Astrocyte (in vitro differentiated cells and primary cell): ENCODE measurements around the gene THNSL1. TPM values are rescaled to one million over a fixed set of nuclear protein-coding genes. Genes with fewer than 3 reads are reported as not detected.

ENCODE experiments used
- DNase-seq: peaks from one replicate; pipeline ENCODE4 v3.0.0-alpha.2; 2010; ENCODE audit warnings: low read depth
- FAIRE-seq: peaks from 2 replicates; lab custom pipeline; 2011; peaks lifted over from hg19 to GRCh38; lab: Jason Lieb, UNC
- H2AFZ ChIP-seq: 2 replicates; pipeline ENCODE4 v1.6.0; 2012; ENCODE audit warnings: low read depth, low read length, inconsistent platforms
- H3K27ac ChIP-seq: 2 replicates; pipeline ENCODE4 v1.5.1; 2011; ENCODE audit warnings: low read depth, low read length, inconsistent platforms
- H3K27me3 ChIP-seq: 2 replicates; pipeline ENCODE4 v1.6.0; 2011; ENCODE audit warnings: low read length, inconsistent platforms; ENCODE audit not compliant: insufficient read depth
- H3K36me3 ChIP-seq: 2 replicates; pipeline ENCODE4 v1.5.1; 2011; ENCODE audit warnings: low read length, inconsistent platforms; ENCODE audit not compliant: insufficient read depth
- H3K4me1 ChIP-seq: 2 replicates; pipeline ENCODE4 v1.5.1; 2011; ENCODE audit warnings: low read length, inconsistent platforms; ENCODE audit not compliant: insufficient read depth
- H3K4me2 ChIP-seq: 2 replicates; pipeline ENCODE4 v1.6.0; 2012; ENCODE audit warnings: low read length, inconsistent platforms
- H3K4me3 ChIP-seq: 2 replicates; pipeline ENCODE4 v1.5.1; 2011; ENCODE audit warnings: low read depth, mild to moderate bottlenecking, low read length, inconsistent platforms; ENCODE audit not compliant: insufficient read depth
- H3K79me2 ChIP-seq: 2 replicates; pipeline ENCODE4 v1.6.0; 2012; ENCODE audit warnings: mild to moderate bottlenecking, low read length, inconsistent platforms; ENCODE audit not compliant: insufficient read depth
- H3K9ac ChIP-seq: 2 replicates; pipeline ENCODE4 v1.6.0; 2012; ENCODE audit warnings: mild to moderate bottlenecking, low read length, inconsistent platforms
- H3K9me3 ChIP-seq: 2 replicates; pipeline ENCODE4 v1.5.1; 2012; ENCODE audit warnings: low read depth, mild to moderate bottlenecking, low read length, inconsistent platforms; ENCODE audit not compliant: insufficient read depth
- H4K20me1 ChIP-seq: 2 replicates; pipeline ENCODE4 v1.6.0; 2012; ENCODE audit warnings: low read length, inconsistent platforms; ENCODE audit not compliant: insufficient read depth
- H3K27ac Mint-ChIP-seq: one replicate; pipeline ENCODE4 v1.8.0; 2021; ENCODE audit warnings: mild to moderate bottlenecking, mixed read lengths; ENCODE audit not compliant: unreplicated experiment
- H3K27me3 Mint-ChIP-seq: one replicate; pipeline ENCODE4 v1.8.0; 2021; ENCODE audit warnings: low read depth, mixed read lengths; ENCODE audit not compliant: unreplicated experiment
- H3K36me3 Mint-ChIP-seq: one replicate; pipeline ENCODE4 v1.8.0; 2021; ENCODE audit warnings: low read depth, mixed read lengths; ENCODE audit not compliant: unreplicated experiment
- H3K4me1 Mint-ChIP-seq: one replicate; pipeline ENCODE4 v1.8.0; 2021; ENCODE audit warnings: low read depth, mixed read lengths; ENCODE audit not compliant: unreplicated experiment
- H3K4me3 Mint-ChIP-seq: one replicate; pipeline ENCODE4 v1.8.0; 2021; ENCODE audit warnings: mild to moderate bottlenecking, moderate library complexity, mixed read lengths; ENCODE audit not compliant: unreplicated experiment
- H3K9me3 Mint-ChIP-seq: one replicate; pipeline ENCODE4 v1.8.0; 2021; ENCODE audit warnings: mild to moderate bottlenecking, mixed read lengths; ENCODE audit not compliant: unreplicated experiment
- CTCF ChIP-seq: IDR thresholded peaks from 2 replicates; pipeline ENCODE4 v1.5.1; 2011; ENCODE audit warnings: low read depth, mild to moderate bottlenecking, inconsistent platforms, low read length, moderate library complexity; ENCODE audit not compliant: insufficient read depth
- EZH2 ChIP-seq: IDR thresholded peaks from 2 replicates; pipeline ENCODE4 v1.6.1; 2012; ENCODE audit warnings: mild to moderate bottlenecking, low read length, inconsistent platforms; ENCODE audit not compliant: insufficient read depth
- total RNA-seq: library from RNA; stranded (reverse); gene quantifications from 2 replicates; pipeline ENCODE4 v1.2.1, GENCODE V29; 2021

THNSL1 gene
- total RNA-seq, 1 donor from 2014 or later, result 2.7 TPM

- H3K27ac Mint-ChIP-seq, result no peak overlapping the region
Measured at GRCh38 chr10:25050402-25050801, 34.0 kb downstream of the THNSL1 start.

GRCh38 chr10:25052012-25052411 lies 35.6 kb downstream of the THNSL1 start:
- H3K9ac ChIP-seq, result no peak overlapping the region
- Mint-ChIP-seq H3K36me3 (peaks cover 2% of the 10 kb centered on the region), H3K27me3 (peaks cover 5% of the 10 kb centered on the region), H3K9me3 (peaks cover 4% of the 10 kb centered on the region), H3K27ac (no peak overlapping the region), H3K4me3 (no peak overlapping the region), H3K4me1 (no peaks in the 10 kb centered on the region)
- peaks cover 5% of the 10 kb centered on the region for H3K4me1 ChIP-seq
- H3K36me3 ChIP-seq, result no peaks in the 10 kb centered on the region
- no peaks in the 10 kb centered on the region for H3K79me2 ChIP-seq
- no peak overlapping the region for H3K27ac ChIP-seq
- TF ChIP-seq EZH2, result no peak
- TF ChIP-seq CTCF, result no peak
- no peaks in the 10 kb centered on the region for H3K27me3 ChIP-seq
- no peak overlapping the region for H3K4me3 ChIP-seq
- no peak overlapping the region for H3K4me2 ChIP-seq
- DNase-seq (no peak), FAIRE-seq (no peak)
- H4K20me1 ChIP-seq, result no peaks in the 10 kb centered on the region
- no peaks in the 10 kb centered on the region for H3K9me3 ChIP-seq
- H2AFZ ChIP-seq, result no peak overlapping the region

More at GRCh38 chr10:25050402-25050801, 34.0 kb downstream of the THNSL1 start:
- Histone ChIP-seq H3K36me3 (no peaks in the 10 kb centered on the region), H3K4me1 (peaks cover 5% of the 10 kb centered on the region), H3K9ac (no peak overlapping the region), H3K9me3 (no peaks in the 10 kb centered on the region), H4K20me1 (no peaks in the 10 kb centered on the region), H3K27ac (no peak overlapping the region), H3K4me2 (no peak overlapping the region), H3K79me2 (no peaks in the 10 kb centered on the region), H3K4me3 (no peak overlapping the region), H3K27me3 (no peaks in the 10 kb centered on the region), H2AFZ (no peak overlapping the region)
- H3K4me3 Mint-ChIP-seq, result no peak overlapping the region
- DNase-seq (no peak), FAIRE-seq (no peak)
- TF ChIP-seq EZH2 (no peak), CTCF (no peak)
- no peaks in the 10 kb centered on the region for H3K4me1 Mint-ChIP-seq
- peaks cover 2% of the 10 kb centered on the region for H3K36me3 Mint-ChIP-seq
- H3K9me3 Mint-ChIP-seq, result peaks cover 4% of the 10 kb centered on the region
- peaks cover 5% of the 10 kb centered on the region for H3K27me3 Mint-ChIP-seq

- Mint-ChIP-seq H3K4me1 (peaks cover 18% of the 10 kb centered on the region), H3K9me3 (no peaks in the 10 kb centered on the region), H3K27me3 (peaks cover 3% of the 10 kb centered on the region), H3K36me3 (no peaks in the 10 kb centered on the region), H3K4me3 (no peak overlapping the region), H3K27ac (no peak overlapping the region)
- Histone ChIP-seq H3K27me3 (no peaks in the 10 kb centered on the region), H3K4me3 (no peak overlapping the region), H4K20me1 (no peaks in the 10 kb centered on the region), H3K4me1 (peaks cover 8% of the 10 kb centered on the region), H3K4me2 (no peak overlapping the region), H2AFZ (no peak overlapping the region), H3K9ac (no peak overlapping the region), H3K36me3 (no peaks in the 10 kb centered on the region), H3K79me2 (no peaks in the 10 kb centered on the region), H3K27ac (no peak overlapping the region), H3K9me3 (no peaks in the 10 kb centered on the region)
- DNase-seq (no peak), FAIRE-seq (no peak)
- TF ChIP-seq EZH2, result no peak
Measured at GRCh38 chr10:25056726-25057125, 40.3 kb downstream of the THNSL1 start.
